ENCODE results near the gene KRTAP23-1.

DNA sequence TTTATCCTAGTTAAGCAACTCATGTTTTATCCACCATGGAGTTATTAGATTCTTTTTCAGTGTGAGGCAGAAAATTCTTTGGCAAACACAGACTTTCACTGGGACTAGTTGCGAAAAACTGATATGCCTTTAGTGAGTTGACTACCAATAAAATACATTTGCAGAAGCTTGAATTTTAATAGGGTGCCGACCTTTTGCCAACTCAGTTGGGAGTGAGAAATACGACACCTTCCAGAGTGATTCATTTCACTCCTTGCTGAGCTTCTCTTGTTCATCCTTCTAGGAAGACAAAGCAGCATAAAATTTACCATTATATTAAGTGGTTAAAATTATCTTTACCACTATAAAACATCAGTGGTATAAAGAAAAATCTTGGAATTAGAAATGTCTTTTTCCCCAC lies 1.2 kb upstream of the KRTAP23-1 start:
- TF ChIP-seq, protein P1, sequence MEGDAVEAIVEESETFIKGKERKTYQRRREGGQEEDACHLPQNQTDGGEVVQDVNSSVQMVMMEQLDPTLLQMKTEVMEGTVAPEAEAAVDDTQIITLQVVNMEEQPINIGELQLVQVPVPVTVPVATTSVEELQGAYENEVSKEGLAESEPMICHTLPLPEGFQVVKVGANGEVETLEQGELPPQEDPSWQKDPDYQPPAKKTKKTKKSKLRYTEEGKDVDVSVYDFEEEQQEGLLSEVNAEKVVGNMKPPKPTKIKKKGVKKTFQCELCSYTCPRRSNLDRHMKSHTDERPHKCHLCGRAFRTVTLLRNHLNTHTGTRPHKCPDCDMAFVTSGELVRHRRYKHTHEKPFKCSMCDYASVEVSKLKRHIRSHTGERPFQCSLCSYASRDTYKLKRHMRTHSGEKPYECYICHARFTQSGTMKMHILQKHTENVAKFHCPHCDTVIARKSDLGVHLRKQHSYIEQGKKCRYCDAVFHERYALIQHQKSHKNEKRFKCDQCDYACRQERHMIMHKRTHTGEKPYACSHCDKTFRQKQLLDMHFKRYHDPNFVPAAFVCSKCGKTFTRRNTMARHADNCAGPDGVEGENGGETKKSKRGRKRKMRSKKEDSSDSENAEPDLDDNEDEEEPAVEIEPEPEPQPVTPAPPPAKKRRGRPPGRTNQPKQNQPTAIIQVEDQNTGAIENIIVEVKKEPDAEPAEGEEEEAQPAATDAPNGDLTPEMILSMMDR (IDR thresholded peaks at IDR 0.05) = no peak
- TF ChIP-seq EP300 (IDR thresholded peaks at IDR 0.05) (no peak), POLR2AphosphoS5 (IDR thresholded peaks at IDR 0.05) (no peak)

Measured in gastroesophageal sphincter (tissue), 3 donors.